ENCODE data around the gene SHANK1.

The SHANK1 gene

GRCh38 chr19:50654882-50655281, 64.7 kb downstream of the SHANK1 start:
- no peak for TF ChIP-seq FOXP2 (optimal IDR thresholded peaks at IDR 0.05; ENCODE audit: borderline replicate concordance, extremely low read depth, extremely low read length, insufficient read depth)
- no peak for TF ChIP-seq POLR2AphosphoS5 (IDR thresholded peaks at IDR 0.05; ENCODE audit: low read depth, low read length)

DNA sequence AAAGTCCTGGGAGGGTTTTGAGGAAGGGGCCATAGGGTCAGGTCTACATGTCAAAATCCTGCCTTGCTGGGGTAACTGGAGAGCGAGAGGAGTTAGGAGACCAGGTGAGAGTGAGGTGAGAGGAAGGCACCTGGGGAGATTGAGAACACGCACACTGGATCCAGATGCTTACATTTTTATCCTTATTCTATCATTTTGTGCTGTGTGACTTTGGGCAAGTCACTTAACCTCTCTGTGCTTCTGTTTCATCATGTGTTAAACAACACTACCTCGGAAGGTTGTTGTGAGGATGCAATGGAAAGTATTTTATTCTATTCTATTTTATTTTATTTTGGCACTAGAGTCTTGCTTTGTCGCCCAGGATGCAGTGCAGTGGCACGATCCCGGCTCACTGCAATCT, 66.9 kb downstream of the SHANK1 start:
- TF ChIP-seq REST (IDR thresholded peaks at IDR 0.05; ENCODE audit: insufficient read depth in 1 of 2, low read depth in 2 of 2, low read length in 2 of 2) = no peak
- no peak for TF ChIP-seq SIN3A (IDR thresholded peaks at IDR 0.05; ENCODE audit: borderline replicate concordance, insufficient read depth, low read length)
- no peak for TF ChIP-seq FOXP2 (optimal IDR thresholded peaks at IDR 0.05; ENCODE audit: borderline replicate concordance, extremely low read depth, extremely low read length, insufficient read depth)
- no peak for TF ChIP-seq TAF1 (IDR thresholded peaks at IDR 0.05; ENCODE audit: borderline replicate concordance, insufficient read depth, low read length)
- no peak for TF ChIP-seq POLR2AphosphoS5 (IDR thresholded peaks at IDR 0.05; ENCODE audit: low read depth, low read length)

DNA sequence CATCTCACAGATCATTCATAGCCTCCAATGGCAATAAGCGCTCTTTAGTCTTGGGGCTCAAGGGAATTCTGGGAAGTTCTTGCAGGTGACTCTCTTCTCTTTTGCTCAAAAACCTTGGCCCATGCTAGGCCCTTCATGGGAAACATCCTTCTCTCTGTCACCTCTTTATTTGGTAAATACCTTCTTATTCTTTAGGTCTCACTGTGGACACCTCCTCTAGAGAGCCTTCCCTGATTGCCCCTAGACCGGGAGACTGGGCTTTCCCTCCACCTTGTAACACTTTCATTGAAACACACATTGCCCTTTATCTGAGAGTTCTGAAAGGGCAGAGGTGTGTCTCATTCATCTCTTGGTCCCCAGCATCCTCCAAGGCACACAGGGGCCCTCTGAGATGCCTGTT, 68.4 kb downstream of the SHANK1 start:
- no peak for TF ChIP-seq FOXP2 (optimal IDR thresholded peaks at IDR 0.05; ENCODE audit: borderline replicate concordance, extremely low read depth, extremely low read length, insufficient read depth)
- no peak for TF ChIP-seq POLR2AphosphoS5 (IDR thresholded peaks at IDR 0.05; ENCODE audit: low read depth, low read length)
- TF ChIP-seq SIN3A (IDR thresholded peaks at IDR 0.05; ENCODE audit: borderline replicate concordance, insufficient read depth, low read length) = no peak
- TF ChIP-seq TAF1 (IDR thresholded peaks at IDR 0.05; ENCODE audit: borderline replicate concordance, insufficient read depth, low read length) = no peak

DNA sequence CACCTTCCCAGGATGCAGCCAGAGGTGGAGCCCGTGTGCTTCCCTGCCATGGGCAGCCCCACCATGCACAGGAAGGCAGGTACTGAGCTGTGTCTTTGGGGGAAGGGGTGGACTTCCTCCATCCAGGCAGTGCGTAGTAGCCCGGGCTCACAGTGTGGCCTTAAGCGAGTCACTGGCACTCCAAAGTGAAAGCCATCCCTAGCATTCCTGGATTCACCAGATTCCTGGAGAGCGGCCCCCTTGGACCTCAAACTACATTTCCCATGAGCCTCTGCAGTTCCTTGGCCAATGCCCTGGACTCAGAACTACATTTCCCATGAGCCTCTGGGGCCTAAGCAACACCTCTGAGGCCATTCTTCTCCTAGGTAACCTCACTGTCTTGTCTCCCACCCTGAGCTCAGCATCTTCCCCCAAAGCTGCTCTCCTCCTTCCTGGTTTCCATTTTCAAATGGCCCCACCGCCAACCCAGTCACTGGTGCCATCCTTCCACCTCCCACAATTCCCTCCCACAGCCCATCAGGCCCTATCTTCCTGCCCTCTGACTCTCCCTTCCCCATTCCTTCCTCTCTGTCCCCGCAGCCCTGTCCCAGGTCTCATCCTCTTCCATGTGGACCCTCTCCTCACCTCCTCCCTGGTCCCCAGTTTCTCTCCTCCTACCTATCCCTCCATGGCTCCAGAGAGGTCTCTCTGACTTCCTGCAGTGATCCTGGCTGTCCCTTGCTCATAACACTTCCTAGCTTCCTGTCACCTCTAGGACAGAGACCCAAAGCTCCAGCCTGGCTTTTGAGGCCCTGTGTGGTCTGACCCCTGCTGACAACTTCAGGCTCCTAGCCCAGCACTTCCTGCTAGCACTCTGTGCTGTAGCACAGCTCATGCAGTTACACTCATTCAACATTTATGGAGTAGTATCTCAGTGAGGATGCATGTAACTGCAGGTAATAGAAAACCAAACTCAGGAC, 69.9 kb downstream of the SHANK1 start, which contains the start of gene C19orf81:
TSS of gene C19orf81 (plus strand) at position 13 of the 959 bp plus-strand sequence. CDS start at position 13, 0 bp downstream.
- TF ChIP-seq TAF1 (IDR thresholded peaks at IDR 0.05; ENCODE audit: borderline replicate concordance, insufficient read depth, low read length) = no peak
- TF ChIP-seq FOXP2 (optimal IDR thresholded peaks at IDR 0.05; ENCODE audit: borderline replicate concordance, extremely low read depth, extremely low read length, insufficient read depth) = no peak
- TF ChIP-seq REST (IDR thresholded peaks at IDR 0.05; ENCODE audit: insufficient read depth in 1 of 2, low read depth in 2 of 2, low read length in 2 of 2) = no peak
- no peak for TF ChIP-seq POLR2AphosphoS5 (IDR thresholded peaks at IDR 0.05; ENCODE audit: low read depth, low read length)
- TF ChIP-seq SIN3A (IDR thresholded peaks at IDR 0.05; ENCODE audit: borderline replicate concordance, insufficient read depth, low read length) = no peak

DNA sequence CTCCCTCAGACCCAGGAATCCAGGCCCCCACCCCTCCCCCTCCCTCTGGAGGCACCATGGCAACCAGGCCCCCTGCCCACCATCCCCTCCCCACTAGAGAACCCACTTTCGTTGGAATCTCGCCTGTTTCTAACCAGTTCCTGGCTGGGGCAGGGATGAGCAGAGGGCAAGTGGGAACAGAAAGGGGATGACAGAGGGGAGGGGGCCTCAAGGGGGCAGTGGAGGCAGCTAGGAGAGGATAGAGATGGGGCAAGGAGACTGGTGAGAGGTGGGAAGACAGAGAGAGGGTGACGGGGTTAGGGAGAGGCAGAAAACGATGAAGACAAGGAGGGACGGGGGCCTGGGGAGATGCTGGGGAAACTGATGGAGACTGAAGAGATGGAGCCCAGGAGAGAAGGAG, 70.9 kb downstream of the SHANK1 start:
- TF ChIP-seq FOXP2 (optimal IDR thresholded peaks at IDR 0.05; ENCODE audit: borderline replicate concordance, extremely low read depth, extremely low read length, insufficient read depth) = no peak
- TF ChIP-seq POLR2AphosphoS5 (IDR thresholded peaks at IDR 0.05; ENCODE audit: low read depth, low read length) = no peak
- no peak for TF ChIP-seq TAF1 (IDR thresholded peaks at IDR 0.05; ENCODE audit: borderline replicate concordance, insufficient read depth, low read length)
- TF ChIP-seq SIN3A (IDR thresholded peaks at IDR 0.05; ENCODE audit: borderline replicate concordance, insufficient read depth, low read length) = no peak
- TF ChIP-seq REST (IDR thresholded peaks at IDR 0.05; ENCODE audit: insufficient read depth in 1 of 2, low read depth in 2 of 2, low read length in 2 of 2) = no peak

All from PFSK-1 (cell line).